NCI-H460 (cell line): ENCODE results near the gene RBM4. TPM values are rescaled to one million over a fixed set of nuclear protein-coding genes. Genes with fewer than 3 reads are reported as not detected.
"Not testable (repeated sequence)": the region's sequence is repeated elsewhere in the genome, so short reads cannot be mapped to it uniquely, and the experiment has no call there.

Experiments
- DNase-seq: peaks from one replicate; pipeline ENCODE4 v3.0.0-alpha.2; 2016; ENCODE audit warnings: low read depth; ENCODE audit errors: extremely low read depth
- total RNA-seq: library from RNA; depleted of rRNA; stranded (reverse); fragments of >200 nt; shearing (Covaris generic); gene quantifications from 2 replicates; pipeline ENCODE4 v1.2.3, GENCODE V29; 2014

The RBM4 gene
- total RNA-seq, 1 experiment from 2014 or later: 69.4 TPM

DNA sequence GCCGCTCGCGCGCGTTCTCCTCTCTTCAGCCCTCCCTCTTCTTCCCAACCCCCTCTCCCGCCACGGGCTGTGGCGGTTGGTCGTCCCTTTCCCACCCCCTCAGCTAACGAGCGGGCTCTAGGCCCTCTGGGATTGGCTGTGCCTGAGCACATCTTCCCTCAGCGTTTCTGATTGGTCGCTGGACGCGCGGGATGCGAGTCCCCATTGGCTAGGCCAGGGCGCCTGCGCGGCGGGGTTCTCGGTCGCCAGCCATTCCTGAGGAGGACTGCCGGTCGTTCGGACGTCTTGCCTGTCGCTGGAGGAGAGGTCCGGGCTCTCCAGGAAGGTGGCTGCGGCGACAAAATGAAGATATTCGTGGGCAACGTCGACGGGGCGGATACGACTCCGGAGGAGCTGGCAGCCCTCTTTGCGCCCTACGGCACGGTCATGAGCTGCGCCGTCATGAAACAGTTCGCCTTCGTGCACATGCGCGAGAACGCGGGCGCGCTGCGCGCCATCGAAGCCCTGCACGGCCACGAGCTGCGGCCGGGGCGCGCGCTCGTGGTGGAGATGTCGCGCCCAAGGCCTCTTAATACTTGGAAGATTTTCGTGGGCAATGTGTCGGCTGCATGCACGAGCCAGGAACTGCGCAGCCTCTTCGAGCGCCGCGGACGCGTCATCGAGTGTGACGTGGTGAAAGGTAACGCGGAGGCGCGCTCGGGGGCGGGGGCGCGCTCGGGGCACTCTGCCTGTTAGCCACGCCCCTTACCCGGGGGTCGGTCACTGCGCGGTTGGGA is 21.9 kb upstream of the RBM4 start, which contains the start of gene RBM14:
RBM14 (plus strand) TSS at position 252 of the 776 bp plus-strand sequence; CDS start at position 343, 91 bp downstream.
- DNase-seq: peak; percentile 98

DNA sequence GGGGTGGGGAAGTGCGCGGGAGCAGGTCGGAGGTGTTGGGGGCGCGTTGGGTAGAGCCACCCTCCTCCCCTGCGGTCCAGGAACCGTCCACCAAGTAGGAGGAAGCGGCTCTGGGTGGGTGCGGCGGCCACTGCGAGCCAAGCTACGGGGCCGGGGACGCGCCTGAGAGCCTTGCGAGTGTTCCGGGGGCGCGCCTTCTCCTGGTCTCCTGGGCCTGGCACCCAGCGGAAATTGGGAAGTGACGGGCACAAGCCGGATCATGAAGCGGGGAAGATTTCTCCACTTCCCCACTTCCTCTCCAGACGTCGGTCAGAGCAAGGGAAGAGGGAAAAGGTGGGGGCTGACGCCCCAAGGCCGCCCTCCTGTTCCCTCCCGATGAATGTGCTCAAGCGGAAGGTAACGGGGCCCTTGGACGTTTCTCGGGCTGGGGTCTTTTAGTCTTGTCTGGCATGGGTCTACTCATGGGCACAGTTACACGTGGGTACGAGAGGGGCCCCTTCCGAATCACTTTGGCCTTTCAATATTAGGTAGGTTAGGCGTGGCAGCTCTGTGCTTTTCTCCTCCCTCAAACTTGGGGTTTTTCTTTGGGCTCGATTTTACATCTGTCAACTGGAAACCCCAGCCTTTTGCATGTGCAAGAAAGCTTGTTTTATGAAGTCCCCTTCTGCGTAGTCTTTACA is 21.2 kb upstream of the RBM4 start:
- DNase-seq: no peak

DNA sequence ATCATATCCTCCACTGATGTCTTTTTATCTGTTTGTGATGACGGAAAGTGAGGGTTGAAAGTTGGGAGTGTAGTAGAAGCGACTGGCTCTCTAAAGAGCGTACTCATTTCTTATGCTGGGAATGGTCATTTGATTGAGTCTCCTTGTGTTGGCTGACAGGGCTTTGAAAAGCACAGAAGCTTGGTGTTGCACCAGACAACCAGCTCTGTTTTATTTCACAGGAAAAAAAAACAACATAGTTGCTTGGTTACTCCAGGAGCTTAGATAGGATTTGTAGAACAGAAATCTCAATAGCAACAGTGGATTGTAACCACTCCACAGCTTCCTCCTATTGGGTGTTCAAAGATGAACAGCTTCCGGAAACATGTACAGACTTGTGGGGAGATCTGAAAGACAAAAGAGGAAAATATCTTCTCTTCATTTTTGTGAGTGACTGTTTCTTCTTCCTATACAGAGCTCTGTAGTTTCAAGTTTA is 19.4 kb upstream of the RBM4 start:
- no peak for DNase-seq

DNA sequence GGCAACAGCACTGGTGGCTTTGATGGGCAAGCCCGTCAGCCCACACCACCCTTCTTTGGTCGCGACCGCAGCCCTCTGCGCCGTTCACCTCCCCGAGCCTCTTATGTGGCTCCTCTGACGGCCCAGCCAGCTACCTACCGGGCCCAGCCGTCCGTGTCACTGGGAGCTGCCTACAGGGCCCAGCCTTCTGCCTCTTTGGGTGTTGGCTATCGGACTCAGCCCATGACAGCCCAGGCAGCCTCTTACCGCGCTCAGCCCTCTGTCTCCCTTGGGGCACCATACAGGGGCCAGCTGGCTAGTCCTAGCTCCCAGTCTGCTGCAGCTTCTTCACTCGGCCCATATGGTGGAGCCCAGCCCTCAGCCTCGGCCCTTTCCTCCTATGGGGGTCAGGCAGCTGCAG is 14.1 kb upstream of the RBM4 start:
- DNase-seq: no peak

DNA sequence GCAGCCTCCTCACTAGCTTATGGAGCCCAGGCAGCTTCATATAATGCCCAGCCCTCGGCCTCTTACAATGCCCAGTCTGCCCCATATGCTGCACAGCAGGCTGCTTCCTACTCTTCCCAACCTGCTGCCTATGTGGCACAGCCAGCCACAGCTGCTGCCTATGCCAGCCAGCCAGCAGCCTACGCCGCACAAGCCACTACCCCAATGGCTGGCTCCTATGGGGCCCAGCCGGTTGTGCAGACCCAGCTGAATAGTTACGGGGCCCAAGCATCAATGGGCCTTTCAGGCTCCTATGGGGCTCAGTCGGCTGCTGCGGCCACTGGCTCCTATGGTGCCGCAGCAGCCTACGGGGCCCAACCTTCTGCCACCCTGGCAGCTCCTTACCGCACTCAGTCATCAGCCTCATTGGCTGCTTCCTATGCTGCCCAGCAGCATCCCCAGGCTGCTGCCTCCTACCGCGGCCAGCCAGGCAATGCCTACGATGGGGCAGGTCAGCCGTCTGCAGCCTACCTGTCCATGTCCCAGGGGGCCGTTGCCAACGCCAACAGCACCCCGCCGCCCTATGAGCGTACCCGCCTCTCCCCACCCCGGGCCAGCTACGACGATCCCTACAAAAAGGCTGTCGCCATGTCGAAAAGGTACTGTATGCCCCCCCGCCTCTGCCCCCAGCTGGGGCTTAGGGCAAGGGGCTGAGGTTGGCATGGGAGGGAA is 13.3 kb upstream of the RBM4 start:
- no peak for DNase-seq

DNA sequence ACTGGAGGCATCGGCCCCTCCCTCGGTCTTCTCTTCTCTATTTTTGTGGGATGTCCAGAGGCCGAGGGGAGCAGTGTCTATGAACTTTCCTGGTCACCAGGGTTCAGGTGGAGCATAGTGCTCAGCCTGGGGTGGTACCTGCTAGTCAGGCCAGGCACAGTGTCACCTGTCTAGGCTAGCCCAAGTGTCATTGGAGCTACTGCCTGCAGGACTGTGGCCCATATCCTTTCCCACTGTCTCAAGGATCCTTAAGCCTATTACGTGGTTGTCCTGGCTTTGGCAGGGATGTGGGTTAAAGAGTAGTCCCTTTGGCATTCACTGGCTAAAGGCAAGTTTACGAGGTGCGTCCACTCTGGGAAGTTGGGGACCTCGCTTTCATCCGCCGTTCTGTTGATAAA is 12.8 kb upstream of the RBM4 start:
- DNase-seq: no peak

DNA sequence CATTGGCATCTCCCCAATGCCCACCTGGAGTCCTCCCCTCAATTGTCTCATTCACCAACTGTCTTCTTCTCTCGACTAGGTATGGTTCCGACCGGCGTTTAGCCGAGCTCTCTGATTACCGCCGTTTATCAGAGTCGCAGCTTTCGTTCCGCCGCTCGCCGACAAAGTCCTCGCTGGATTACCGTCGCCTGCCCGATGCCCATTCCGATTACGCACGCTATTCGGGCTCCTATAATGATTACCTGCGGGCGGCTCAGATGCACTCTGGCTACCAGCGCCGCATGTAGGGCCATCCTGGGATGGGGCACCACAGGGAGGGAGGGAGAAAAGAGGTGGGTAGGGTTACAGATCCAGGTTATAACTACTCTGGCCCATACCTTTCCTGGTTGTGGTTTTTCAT is 12.1 kb upstream of the RBM4 start:
- DNase-seq: no peak

DNA sequence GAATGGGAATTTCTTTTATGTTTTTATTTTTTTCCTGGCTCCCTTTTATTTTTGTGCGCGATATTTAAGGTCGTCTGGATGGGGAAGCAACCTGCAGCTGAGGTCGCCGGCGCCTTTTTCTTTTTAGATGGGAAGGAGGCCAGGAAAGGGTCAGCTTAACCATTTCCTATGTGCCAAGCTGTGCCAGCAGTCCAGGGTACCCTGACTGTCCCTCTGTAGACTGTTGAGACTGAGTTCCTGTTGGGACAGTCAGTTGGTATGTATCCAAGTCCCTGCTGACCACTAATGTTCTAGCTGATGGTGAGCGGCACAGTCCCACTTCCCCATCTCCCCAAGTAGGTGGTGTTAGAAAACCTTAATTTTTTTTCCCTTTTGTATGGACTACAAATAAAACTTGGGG is 11.6 kb upstream of the RBM4 start:
- DNase-seq: no peak

DNA sequence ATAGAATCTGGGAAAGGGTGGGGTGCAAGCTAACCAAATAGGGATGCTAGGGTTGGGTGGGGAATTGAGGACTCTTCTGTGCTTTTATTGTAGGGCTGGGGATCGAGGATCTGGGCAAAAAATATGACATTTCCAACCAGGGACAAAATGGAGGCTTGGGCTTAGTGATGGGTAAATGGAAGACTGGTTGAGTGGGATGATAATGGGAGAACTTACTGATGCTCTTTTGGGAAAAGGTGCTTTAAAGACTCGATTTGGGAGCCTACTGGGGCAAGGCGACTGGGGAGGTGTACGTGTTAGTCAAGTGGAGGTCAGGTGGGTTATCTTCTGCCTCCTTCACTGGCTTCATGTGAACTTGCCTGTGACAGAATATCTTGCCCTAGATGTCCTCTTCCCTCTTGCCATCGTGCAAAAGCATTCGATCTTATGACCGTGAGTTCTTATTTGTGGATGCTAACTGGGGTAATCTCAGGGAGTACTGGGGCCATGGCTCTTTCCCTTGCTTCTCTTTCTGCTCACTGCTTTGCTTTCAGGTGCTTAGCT is 10.4 kb upstream of the RBM4 start:
- DNase-seq: no peak

DNA sequence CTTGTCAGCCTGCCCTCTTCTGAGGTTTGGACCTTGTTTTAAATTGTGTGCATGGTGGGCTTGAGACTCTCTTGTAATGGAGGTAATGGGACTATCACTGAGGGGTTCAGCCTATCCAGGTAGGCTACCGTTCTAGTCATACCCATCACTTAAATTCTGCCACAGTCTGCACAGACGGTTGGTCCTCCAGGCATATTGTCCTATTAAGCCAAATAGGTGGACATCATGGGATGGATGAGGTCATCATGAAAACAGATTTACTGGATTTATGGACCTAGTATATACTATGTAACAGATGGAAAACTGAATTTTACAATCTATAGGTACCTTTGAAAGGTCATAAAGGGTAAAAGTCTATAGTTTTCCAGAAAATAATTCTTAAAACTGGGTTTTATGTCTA is 9.1 kb upstream of the RBM4 start:
- DNase-seq: no peak

DNA sequence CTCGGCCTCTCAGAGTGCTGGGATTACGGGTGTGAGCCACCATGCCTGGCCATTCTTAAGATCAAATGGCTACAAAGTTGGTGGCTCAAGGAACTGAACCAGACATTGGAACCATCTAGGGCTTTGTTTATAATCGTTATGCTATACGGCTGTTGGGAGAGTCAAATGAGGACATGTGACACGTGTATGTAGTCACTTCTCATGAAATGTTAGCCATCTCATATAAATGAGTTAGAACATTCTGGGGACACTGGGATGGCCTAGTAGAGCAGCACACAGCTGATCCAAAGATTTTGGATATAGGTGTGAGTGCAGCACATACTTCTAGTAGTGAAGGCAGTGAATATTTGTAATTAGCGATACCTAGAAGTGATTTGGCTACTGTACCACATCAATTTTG is 6.6 kb upstream of the RBM4 start:
- DNase-seq: no peak

DNA sequence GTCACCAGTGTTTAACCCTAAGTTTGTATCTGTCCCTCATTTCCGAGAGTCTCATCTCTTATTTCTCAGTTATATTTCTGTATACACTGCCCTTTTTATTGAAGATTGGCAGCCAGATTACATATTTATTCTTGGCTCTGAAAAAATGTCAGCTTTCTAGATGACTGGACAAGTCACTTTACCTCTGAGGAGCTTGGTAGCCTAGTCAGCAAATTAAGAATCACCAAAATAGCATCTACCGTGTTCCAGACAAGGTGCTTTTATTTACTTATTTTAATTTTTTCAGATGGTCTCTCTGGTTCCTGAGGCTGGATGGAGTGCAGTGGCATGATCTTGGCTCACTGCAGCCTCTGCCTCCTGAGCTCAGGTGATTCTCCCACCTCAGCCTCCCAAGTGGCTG is 5.6 kb upstream of the RBM4 start:
- no peak for DNase-seq

DNA sequence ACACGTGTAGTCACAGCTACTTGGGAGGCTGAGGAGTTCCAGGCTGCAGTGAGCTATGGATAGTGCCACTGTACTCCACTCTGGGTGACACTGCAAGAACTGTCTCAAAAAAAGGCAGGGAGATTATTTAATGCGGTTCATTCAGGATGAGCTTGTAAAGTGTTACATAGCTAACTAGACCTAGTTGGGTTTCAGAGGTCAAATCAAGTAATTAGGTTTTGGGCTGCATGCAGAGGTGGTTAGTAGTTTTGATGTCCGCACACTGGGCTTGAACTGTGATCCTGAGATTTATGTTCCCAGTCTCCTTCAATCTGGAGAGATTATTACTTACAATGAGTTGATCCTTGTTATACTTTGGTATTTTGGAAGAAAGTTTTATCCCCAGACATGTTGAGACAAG is 2.1 kb upstream of the RBM4 start:
- no peak for DNase-seq

DNA sequence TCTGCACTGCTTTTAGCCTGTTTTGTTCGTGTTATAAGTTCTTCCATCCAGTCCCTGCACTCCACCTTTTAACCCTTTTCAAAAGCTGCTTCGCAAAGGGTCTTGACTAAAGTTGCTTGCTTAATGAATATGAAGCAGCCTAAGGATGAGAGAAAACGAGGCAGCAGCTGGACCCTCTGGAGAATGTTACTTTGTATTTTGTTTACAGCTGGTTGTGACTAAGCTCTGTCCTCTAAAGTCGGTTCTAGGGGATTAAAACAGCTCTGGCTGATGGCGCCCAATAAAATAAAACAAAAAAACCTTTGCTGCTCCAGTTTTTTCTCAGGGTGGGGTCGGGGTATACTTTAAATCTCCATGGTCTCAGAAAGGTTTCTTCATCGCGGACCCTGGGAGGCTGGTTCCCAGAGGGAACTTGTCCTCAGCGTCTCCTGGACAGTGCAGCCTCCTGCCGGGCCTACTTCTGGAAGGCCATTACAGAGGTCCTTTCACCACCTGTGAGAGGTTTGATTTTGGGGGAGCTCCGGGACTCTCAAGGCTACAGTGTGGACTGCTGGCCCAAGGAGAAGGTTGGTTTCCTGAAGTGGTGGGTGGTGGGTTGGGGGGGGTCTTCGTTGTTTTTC is 836 bp upstream of the RBM4 start:
- DNase-seq: no peak

DNA sequence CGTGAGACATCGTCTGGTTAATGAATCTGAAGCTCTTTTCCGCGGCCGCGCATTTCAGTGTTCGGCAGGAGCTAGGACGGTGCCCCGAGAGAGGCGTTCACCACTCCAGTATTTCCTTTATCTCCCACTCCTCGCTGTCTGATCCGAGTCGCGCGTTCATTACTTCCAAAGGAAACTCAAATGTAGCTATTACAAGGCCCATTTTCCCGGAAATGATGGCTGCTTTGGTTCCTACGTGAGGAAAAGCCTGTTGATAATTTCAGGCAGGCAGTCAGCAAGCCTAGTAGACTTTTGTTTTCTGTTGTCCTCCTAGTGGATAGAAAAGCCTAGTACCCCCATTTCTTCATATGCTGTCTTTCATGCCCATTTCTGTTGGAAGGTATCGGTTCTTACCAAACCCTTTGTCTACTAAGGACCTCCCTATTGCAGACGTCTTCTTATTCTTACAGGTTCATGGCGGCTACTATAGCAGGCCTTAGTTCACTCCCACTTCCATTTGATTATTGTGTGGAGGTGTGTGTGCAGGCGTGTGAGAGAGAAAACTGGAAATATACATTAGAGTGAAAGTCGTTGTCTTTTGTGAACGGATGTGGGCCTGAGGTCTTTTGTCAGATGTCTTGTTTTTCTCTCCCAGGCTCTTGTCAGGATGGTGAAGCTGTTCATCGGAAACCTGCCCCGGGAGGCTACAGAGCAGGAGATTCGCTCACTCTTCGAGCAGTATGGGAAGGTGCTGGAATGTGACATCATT is 737 bp downstream of the RBM4 start:
- no peak for DNase-seq

DNA sequence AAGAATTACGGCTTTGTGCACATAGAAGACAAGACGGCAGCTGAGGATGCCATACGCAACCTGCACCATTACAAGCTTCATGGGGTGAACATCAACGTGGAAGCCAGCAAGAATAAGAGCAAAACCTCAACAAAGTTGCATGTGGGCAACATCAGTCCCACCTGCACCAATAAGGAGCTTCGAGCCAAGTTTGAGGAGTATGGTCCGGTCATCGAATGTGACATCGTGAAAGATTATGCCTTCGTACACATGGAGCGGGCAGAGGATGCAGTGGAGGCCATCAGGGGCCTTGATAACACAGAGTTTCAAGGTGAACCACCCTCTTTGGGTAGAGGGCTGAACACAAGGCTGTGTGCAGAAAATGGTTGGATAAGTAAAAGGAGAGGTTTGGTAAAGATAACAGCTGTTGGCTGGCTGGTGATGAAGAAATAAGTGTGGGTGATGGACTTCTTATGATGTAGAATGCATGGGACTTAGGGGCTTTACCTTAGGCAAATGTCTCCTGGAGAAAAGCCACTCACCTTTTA is 1.4 kb downstream of the RBM4 start:
- DNase-seq: not testable (repeated sequence)

DNA sequence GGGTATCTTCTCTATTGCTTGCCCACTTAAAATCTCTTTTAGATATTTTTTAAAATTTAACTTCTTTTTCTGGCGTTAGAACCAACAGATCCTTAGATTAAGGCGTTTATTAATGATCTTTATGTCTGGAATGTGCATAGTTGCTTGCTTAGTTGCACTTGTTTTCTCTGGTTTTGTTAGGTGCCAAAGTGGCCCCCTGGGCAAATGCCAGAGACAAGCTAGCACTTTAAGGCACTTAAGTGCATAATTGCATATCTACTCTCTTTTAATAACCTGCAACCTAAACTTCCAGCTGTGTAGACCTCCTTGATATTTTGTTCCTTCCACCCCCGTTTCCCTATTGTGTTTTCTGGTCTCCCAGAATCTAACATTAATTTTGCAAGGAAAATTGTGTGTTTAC is 3.3 kb downstream of the RBM4 start:
- no peak for DNase-seq

DNA sequence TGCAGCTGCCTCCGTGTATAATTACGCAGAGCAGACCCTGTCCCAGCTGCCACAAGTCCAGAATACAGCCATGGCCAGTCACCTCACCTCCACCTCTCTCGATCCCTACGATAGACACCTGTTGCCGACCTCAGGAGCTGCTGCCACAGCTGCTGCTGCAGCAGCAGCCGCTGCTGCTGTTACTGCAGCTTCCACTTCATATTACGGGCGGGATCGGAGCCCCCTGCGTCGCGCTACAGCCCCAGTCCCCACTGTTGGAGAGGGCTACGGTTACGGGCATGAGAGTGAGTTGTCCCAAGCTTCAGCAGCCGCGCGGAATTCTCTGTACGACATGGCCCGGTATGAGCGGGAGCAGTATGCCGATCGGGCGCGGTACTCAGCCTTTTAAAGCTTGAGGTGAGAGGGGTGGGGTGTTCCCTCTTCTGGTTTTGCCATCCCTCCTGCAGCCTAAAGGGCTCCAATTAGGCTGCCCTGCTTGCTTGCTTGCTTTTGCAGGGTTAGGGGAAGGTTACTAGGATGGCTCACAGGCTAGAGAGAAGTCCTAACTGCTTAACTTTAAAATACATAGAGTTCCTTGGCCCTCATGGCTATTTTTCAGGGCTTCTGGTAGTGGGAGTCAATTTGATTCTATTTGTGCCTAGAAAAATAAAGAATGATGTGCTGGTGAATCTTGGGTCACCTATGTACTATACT is 5.4 kb downstream of the RBM4 start:
- no peak for DNase-seq

DNA sequence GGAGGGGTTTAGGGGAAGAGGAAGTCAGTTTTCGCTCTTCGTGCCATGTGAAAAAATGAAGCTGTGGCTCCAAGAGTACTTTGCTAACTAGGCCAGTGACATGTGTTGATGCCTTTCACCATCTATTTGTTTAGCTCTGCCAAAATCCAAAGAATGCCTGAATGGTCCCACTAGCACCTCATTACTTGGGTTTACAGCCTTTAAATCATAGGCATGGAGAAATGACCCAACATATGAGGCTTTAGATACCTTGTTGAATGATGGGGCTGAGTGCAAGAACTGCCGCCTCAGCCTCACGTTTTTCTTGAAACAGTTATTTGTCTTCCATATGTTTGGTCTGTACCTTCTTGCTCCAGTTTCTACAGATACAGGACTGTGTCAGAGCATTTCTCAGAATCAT is 8.3 kb downstream of the RBM4 start:
- DNase-seq: no peak
